NCI-H1417 (cell line): ENCODE data around the gene BTBD9.
A peak's percentile ranks its signal among the peaks of the same experiment; 100 is the strongest.

Experiments used
- DNase-seq, 3 experiments: peaks; one replicate each; lab custom pipeline; 2025; lab: John Stamatoyannopoulos, UW

The BTBD9 gene

DNA sequence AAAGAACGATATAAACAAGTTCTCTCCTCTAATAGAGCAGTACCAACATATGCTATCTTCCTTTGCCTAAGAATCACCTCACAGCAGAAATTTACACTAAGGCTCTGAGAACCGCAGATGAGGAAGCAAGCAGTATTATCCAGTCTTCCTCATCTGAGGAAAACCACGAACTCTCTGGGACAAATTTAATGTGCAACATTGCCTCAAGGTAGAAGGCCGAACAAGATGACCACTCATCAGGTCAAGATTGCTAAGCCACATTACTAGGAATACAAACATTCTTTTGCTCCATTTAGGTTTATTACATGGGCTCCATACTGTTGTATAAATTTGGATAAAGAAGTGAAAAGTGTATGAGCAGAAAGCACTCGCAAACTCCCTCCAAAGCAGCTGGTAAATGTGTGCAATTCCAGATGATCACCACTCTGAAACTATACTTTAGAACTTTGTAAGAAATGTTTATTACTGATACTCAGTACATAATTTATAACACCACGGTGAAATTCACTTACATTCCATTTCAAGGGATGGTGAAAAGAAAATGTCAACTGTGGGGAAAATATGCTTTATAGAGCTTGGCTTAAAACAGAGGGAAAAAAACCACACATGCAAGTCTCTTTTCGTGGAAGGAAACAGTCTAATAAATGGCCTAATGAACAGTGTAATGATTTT is 398.4 kb downstream of the BTBD9 start:
- DNase-seq, result no peak

DNA sequence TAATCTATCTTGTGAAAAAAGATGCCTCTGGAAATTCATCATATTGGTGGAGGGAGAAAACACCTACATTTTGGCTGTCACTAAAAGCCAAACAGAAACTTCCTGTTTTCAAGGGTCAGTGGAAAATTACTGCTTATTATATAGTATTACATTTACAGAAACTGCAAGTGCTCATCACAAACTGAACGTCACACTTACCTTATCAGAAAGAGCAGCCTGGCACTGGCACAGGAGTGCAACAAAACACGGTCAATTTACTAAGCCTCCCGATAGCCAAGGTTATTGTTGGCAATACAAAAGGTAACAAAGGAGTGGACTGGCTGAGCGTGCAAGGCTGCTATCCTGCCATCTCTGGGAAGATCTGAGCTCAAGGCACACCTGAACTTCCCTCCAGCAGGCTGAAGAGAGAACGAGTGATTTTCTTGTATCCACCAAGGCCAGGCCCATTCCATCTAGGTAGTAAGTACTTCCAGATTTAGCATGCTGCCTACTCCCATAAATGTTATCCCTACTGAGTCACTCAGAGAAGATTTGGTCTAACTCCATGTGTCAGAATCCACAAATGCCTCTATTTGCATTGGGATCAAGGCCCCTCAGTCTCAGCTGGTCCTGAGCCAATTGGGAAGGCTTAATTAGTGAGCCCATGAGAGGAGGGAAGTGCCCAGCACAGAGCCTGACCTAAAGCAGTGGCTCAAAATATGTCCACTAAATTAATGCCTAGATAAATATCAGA is 399.8 kb downstream of the BTBD9 start:
- DNase-seq, result peak in 2 of 3 experiments; percentile 16 to 46

DNA sequence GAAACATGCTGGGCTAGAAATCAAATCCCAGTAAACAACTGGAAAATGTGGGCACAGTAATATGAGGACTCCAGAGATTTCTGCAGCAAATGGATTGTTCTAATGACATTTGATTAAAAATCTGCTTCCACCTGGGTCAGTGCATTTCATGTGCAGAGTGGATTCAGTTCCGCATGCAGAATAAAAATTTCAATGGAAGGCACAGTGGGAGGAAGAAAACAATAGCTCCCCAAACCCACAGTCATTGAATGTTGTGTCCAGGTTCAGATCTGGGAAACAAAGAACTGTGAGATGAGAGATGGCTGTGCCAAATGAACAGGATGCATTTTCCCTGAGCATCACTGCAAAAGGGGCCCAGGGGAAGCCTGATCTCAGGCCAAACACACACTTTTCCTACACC is 403.1 kb downstream of the BTBD9 start:
- DNase-seq, result peak in 2 of 3 experiments; percentile 21 to 26

DNA sequence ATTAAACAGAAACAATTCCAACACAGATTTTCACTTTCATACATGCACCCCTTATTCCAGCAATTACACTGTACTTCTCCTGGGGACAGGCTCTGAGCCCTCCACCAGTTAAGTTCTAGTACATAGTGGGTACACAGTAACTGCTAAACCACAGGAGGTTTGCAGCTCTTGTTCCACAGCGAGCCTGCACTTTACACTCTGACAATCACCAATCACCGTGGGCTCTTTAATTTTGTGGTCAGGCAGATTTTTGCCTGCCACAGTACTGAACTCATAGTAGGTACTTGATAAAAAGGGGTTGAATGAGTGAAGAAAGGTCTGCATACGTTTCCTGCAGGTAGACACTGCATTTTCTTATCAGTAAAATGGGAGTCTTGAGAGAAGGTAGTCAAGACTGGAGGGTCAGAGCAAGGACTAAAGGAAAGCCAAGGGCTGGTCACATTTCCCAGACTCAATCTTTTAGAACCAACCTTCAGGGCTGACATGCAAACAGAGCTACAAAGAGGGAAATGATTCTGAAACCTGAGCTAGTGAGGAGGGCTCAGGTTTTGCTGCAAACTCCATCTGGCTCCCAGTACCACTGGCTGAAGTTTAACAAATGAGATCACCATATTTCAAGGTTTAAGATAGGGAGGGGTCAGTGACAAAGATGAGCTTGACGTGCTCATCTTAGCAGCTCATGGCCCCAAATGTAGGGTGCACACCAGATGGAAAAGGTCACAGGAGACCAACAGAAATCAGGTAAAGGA is 404.6 kb downstream of the BTBD9 start:
- DNase-seq, result peak in 1 of 3 experiments; percentile 36

DNA sequence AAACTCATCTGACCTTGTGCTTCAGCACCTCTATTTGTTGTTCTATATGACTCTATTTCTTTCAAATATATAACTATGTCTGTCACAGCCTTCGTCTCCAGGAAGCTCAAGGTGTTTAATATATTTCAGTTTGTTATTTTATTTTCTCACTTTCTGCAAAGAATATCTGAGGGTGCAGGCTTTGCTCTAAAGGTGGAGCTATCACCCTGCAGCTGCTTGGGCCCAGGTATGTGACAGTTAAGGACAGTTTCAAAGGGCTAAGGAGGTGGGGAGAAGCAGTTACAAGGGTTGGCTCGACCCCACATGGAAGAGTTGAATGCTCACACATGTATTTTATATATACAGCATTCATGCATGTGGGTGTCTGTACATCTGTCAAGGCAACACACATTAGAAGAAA is 405.6 kb downstream of the BTBD9 start:
- DNase-seq, result no peak

DNA sequence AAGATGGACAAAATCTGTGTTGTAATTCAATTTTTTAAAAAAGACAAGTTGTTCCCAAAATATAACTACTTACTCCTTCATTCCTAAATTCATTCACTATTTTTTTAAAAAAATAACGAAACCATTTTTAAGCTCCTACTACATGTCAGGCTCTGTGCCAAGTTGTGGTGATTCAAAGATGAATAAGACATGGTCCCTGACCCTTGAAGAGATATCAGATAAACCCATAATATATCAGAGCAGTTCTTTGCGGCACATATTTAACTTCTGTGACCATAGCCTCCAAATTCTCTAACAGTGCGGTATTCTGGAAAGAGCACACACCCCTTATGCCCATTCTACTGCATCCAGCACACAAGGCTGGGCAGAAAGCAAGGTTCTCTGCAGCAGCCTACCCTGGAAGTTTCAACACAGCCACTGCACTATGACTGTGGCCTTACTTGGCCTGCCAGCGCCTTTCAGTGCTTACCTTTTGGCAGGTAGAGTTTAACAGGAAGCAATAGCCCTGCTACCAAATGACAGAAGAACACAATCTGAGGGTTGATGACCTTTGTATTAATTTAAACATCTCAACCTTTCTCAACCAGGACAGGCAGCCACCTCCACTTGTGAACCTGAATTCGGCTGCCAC is 406.5 kb downstream of the BTBD9 start:
- no peak for DNase-seq

DNA sequence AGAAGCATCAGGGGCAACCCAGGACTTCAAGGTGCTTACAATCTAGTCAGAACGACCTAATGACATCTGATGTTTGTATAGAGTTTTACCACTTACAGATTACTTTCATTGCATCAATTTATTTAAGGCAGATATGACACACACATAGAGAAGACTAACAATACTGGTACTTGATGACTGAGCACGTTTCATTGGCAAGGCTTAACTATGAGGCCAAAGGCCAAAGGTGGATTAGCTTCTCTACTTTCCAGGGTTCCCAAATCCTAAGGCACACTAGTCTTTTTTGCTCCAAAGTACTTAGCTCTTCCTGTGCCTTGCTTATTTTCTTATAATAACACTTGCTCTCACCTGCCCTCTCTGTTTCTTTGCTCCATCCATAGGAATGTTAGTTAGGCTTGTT is 414.0 kb downstream of the BTBD9 start:
- no peak for DNase-seq

DNA sequence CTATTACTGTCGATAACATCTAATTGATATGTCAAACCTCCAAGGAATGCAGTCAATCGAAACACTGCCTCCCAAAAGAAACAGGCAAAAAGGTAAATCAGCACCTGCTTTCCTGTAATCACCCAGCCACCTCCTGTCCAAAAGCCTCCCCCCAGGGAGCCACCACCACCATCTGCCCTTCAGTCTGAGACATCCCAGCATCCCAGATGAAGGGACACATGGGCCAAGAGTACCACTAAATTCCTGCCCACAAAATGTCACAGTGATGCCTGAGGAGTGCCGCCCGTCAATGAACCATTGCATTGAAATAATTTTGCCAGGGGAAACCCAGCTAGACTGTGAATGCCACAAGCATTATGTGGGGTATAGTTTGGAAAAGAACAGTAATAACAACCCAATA is 418.5 kb downstream of the BTBD9 start:
- DNase-seq, result no peak

DNA sequence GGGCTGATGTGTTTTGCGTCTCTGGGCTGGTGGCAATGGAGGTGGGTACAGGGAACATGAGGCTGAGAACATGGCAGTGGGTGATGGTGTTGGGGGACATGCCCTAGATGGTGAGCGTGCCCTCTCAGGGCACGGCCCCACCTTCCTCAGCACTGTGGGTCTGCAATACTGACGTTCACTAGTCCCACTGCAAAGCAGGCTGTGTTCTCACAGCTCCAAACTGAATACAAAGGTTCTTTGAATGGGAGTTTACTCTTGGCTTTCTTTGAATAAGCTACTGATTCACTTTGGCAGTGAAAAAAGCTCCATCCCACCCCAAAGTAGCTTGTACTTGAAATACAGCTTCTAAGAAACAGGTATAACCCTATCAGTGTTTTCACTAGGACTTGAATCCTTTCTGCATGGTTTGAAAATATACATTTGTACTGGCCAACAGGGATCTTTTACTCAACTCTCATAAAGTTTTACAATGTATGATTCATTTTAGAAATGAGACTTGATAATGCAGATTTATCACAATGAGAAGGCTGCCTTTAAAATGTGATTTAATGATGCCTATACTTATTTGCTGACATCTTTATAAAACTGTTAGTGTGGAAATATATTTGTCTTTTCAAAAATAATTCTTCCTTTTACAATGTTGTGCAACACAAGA is 419.5 kb downstream of the BTBD9 start:
- no peak for DNase-seq

DNA sequence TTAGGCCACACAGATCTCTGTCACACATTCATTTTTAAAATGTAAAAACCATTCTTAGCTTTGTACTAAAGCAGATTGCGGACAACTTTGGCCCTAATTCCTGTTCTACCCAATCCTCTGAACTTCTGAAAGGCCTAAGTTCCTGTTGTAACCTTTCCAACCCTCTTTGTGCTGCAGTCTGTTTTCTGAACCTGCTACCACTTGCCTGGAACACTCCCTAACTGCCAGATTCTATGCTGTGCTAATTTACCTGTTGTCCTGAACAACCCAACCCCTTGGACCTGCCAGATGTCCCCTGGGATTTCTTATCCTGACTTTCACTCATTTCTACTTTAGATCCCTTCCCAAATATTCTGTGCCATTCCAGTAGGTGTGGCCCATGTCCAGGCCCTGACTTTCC is 421.5 kb downstream of the BTBD9 start:
- no peak for DNase-seq

DNA sequence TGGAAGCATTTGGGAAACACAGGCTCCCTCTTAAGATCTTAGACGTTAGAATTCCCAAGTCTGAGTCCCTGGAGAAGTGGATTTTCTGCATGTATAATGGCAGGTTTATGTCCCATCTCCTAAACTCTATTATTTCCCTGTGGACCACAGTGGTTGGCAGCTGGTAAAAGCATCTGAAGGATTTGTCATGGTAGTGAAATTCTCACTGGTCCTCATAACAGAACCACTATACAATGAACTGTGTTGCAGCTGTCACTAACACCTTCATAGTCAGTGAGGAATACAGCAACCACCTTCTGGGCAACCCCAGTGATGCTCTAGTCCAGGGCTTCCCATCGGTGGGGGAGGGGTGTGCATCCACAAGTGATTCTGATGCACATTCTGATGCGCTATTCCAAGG is 423.3 kb downstream of the BTBD9 start:
- peak in 1 of 3 experiments; percentile 22 for DNase-seq

DNA sequence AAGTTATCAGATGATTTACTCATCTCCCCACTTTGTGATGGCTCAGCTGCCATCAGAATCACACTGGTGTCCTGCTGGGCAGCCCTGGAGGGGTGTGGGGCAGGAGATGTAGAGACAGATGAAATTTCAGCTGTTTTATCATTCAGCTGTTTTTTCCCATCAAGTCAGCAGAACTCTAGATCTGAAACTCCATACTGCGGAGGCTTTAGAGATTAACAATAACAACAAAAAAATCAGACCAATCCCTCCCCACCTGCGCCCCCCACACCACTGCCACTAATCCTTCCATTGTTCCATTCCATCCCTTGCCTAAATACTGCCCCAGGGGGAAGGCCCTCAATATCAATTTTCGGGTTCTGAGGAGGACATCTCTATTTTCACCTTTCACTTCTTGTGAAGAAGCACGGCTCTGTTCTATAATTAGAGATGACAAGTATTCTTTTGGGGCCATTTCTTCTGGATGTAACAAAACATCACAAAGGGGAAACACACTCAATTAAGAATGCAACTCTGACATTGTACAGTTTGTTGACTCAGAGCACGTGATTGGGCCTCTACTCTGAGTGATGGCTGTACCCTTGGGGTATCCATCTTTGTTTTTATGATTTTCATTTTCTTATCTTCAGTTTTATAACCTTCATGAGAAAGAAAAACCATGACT is 423.9 kb downstream of the BTBD9 start:
- DNase-seq, result no peak

DNA sequence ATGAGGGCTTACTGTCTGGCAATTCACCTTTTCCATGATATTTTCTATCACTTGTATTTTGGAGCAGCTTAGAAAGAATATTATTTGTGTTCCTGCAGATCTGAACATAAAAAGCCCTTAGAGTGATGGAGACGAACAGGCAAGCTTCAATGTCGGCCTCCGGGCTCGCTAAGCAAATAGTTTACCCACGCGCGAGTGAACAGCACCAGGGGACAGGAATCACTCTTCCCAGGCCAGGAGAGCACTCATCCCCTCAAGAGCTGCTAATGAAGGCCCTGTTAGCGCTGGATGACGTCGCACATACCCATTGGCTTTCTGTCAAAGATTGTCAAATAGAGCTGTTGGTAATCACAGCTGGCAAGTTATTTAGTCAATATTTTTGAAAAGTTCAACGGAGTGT is 424.5 kb downstream of the BTBD9 start:
- DNase-seq, result peak; percentile 40 to 68 (median 44)

DNA sequence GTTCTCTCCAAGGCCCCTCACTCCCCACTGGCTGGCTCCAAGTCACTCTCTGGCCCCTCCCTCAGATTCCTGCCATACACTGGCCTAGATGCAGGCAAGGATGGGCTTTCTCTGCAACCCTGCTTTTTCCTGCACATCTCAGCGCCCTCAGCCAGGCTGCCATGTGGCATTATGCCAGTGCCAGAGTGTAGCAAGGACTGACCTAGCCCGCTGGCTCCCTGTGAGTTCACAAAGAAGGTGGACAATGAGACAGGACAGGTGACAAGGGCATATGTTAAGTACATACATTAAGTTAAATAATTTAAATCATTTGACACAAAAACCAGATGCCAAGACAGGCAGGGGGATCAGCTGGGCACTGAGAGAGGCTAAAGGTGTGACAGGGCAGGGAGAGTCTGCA is 425.6 kb downstream of the BTBD9 start:
- no peak for DNase-seq

DNA sequence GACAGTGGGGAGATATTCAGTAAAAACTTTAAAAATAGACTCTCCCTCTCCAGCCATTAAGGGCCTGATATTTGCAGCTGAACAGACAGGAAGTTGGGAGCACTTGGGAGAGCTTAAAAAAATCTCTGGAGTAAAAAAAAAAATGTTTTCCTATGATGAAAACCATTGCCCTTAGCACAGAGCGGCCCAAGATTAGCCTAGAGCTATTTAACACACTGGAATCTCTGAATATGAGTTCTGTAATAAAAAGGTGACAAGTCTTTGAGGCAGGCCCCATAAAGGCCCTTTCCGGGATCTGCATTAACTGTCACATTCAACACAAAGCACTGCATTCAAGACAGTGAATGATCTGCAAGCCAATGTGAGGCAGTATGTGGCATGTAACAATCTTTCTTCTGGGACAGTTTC is 426.5 kb downstream of the BTBD9 start:
- DNase-seq, result peak in 1 of 3 experiments; percentile 55

DNA sequence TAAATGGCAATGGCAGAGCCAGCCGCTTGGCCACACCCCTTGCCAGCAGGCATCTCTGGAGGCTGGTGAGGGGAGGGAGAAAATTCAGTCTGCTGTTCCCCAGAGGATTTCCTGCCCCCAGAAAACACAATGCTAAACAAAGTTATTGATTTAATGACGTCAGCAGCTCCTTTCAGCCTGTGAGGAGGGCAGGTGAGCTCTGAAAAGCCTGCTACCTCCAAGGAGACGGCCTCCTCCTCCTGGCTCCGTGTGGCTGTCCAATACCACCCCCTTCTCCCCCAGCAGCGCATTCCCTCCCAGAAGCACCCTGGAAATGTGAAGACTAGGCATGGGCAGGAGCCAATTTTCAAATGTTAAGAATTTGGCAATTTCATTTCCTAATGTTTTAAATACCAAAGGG is 427.1 kb downstream of the BTBD9 start:
- DNase-seq, result peak; percentile 70 to 92 (median 85)

DNA sequence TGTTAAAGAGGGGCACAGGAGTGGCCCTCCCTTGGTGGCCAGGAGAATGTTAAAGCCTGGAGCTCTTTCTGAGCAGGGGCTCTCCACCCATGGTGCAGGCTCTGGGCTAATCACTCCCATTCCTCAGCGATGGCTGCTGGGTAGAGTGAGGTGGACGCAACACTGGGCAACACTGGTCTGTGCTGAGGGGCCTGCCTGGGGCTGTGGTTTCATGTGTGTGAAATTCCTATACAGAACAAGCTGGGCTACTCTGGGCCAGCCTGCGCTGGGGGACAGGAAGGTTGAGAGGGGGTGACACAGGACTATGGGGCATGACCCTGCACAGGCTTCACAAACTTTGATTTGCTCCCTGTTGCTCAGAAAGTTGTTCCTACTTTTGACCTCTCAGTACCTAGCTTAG is 427.6 kb downstream of the BTBD9 start:
- DNase-seq, result no peak

DNA sequence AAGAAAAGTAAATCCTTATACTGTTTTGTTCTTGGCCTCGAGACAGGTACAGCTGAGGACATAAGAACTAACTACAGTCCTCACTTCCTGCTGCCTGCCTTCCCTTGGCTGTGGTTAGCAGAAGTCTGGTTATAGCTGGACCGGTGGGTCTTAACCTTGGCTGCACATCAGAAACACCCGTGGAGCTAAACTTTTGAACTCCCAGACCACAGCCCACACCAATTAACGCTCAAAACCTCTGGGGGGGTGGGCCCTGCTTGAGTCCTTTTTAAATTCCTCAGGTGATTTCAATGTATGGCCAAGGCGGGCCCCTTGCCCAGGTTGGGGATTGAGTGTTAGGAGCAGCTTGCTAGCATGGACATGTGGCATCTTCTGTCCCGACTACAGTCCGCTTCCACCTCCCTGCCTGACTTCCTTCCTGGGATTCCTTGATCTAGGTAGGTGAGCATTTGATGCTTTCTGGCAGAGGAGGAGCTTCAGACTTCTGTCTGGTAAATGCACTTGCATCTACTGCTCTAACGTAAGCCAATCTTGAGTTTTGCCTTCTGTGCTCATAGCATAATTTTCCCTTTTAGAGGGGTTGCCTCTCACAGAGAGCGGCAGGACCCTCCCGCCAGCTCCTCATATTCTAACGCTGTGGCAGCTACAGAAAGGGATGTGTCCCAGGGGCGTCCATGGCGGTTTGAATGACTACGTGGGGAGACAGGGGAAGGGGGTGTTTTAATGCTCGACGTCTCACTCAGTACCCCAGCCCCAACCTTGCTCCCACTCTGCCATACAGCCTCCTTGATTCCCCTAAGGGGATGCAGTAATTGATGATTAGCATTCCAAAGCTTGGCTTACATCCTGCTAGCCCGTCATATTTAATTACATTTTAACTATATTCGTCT is 430.1 kb downstream of the BTBD9 start:
- DNase-seq, result peak in 1 of 3 experiments; percentile 41

DNA sequence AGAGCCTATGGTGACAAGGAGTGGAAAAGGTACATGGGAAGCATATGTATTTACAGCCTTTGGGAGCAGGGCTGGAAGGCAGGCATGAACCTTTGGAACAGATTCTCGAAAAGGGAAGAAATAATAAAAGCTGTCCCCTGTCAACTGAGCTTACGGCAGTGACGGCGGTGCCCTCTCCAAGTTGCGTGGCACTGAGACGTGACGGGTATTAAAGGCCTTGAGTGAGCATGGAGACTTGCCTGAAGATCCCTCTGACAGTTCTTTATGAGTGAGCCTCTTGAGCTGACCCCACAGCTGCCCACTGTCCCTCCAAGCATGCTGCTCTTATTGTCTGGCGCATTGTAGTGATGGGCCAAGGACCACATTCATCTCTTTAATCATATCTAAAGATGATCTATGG is 431.7 kb downstream of the BTBD9 start:
- peak in 1 of 3 experiments; percentile 17 for DNase-seq

DNA sequence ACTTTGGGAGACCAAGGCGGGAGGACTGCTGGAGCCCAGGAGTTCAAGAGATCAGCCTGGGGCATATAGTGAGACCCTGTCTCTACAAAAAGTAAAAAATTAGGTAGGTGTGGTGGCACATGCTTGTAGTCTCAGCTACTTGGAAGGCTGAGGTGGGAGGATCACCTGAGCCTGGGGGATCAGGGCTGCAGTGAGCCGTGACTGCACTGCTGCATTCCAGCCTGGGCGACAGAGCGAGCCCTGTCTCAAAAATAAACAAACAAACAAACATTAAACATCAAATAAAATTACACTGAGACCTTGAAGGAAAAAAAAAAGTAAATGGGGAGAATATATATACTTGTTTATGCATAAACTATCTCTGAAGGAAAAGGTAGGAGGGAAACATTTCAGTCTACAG is 432.4 kb downstream of the BTBD9 start:
- DNase-seq, result no peak
